KMS-11 (cell line): ENCODE data around the gene PPARGC1A.

Experiments used
- H2AFZ ChIP-seq: fragments of 200-600 bp; sonication (generic); 2 replicates; pipeline ENCODE4 v1.6.1; 2016; ENCODE audit warnings: antibody characterized with exemption, mixed run types, low read depth
- H3K27ac ChIP-seq: fragments of 200-600 bp; sonication (generic); 2 replicates; pipeline ENCODE4 v1.6.1; 2016; ENCODE audit warnings: mild to moderate bottlenecking, mixed run types
- H3K27me3 ChIP-seq: fragments of 200-600 bp; sonication (generic); 2 replicates; pipeline ENCODE4 v1.6.1; 2017; ENCODE audit warnings: mild to moderate bottlenecking, low read depth, mixed run types, moderate library complexity; ENCODE audit not compliant: insufficient read depth
- H3K36me3 ChIP-seq: fragments of 200-600 bp; sonication (generic); 2 replicates; pipeline ENCODE4 v1.6.1; 2017; ENCODE audit warnings: mild to moderate bottlenecking, mixed run types; ENCODE audit not compliant: insufficient read depth
- H3K4me1 ChIP-seq: fragments of 200-600 bp; sonication (generic); 2 replicates; pipeline ENCODE4 v1.6.1; 2016; ENCODE audit warnings: mild to moderate bottlenecking, low read depth, mixed run types; ENCODE audit not compliant: poor library complexity, severe bottlenecking
- H3K4me2 ChIP-seq: fragments of 200-600 bp; sonication (generic); 2 replicates; pipeline ENCODE4 v1.7.0; 2016; ENCODE audit warnings: mild to moderate bottlenecking, mixed run types
- H3K4me3 ChIP-seq: fragments of 200-600 bp; sonication (generic); IDR thresholded peaks from 2 replicates; pipeline ENCODE4 v1.6.1; 2017; ENCODE audit warnings: low read depth, low read length, mixed read lengths; ENCODE audit not compliant: insufficient read depth
- H3K79me2 ChIP-seq: fragments of 200-600 bp; sonication (generic); 2 replicates; pipeline ENCODE4 v1.6.1; 2016; ENCODE audit warnings: low read depth, mixed run types; ENCODE audit not compliant: insufficient read depth
- H3K9ac ChIP-seq: fragments of 200-600 bp; sonication (generic); 2 replicates; pipeline ENCODE4 v1.6.1; 2016; ENCODE audit warnings: mild to moderate bottlenecking, mixed run types
- H4K20me1 ChIP-seq: fragments of 200-600 bp; sonication (generic); 2 replicates; pipeline ENCODE4 v1.6.1; 2016; ENCODE audit warnings: mild to moderate bottlenecking, mixed run types; ENCODE audit not compliant: insufficient read depth
- TF ChIP-seq, protein P1 (sequence below): fragments of 200-600 bp; sonication (generic); conservative IDR thresholded peaks from 2 replicates; pipeline ENCODE4 v1.6.1; 2017; ENCODE audit warnings: low read depth, mild to moderate bottlenecking, antibody characterized with exemption, low read length, moderate library complexity, mixed read lengths

PPARGC1A gene

DNA sequence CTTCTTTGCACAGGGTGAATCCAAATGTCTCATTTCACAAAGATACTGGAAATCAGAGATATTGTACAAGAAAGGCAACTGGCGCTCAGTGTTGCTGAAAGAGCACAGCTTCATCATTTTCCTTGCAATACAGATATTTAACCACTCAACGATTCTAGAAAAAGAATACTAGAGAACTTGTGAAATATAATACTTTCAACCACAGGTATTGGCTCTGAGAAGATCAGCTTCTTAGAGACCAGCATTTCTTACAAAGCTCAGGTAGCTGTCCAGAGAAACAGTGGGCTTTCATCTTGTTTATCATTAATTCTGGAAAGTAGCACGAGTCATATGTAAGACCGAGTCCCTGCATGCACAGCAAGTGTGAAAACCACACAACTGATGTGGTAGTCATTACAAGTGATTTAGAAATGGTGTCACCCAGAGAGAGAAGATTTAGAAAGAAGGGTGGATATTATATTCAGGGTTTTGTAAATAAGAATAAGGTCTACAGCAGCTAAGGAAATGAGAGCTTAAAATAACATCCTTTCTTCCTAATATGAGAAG, 7.8 kb upstream of the PPARGC1A start:
- no peaks in the 10 kb centered on the region for H3K79me2 ChIP-seq
- no peak overlapping the region for H3K9ac ChIP-seq
- peaks cover 36% of the 10 kb centered on the region for H3K4me1 ChIP-seq
- no peaks in the 10 kb centered on the region for H4K20me1 ChIP-seq
- no peak overlapping the region for H2AFZ ChIP-seq
- H3K4me3 ChIP-seq: no peak overlapping the region
- peak overlapping the region; percentile 36; the same call in 1 of the 2 replicates for H3K27ac ChIP-seq
- peak overlapping the region; percentile 28; the same call in 1 of the 2 replicates for H3K4me2 ChIP-seq
- no peaks in the 10 kb centered on the region for H3K27me3 ChIP-seq
- H3K36me3 ChIP-seq: no peaks in the 10 kb centered on the region
- TF ChIP-seq, protein P1, sequence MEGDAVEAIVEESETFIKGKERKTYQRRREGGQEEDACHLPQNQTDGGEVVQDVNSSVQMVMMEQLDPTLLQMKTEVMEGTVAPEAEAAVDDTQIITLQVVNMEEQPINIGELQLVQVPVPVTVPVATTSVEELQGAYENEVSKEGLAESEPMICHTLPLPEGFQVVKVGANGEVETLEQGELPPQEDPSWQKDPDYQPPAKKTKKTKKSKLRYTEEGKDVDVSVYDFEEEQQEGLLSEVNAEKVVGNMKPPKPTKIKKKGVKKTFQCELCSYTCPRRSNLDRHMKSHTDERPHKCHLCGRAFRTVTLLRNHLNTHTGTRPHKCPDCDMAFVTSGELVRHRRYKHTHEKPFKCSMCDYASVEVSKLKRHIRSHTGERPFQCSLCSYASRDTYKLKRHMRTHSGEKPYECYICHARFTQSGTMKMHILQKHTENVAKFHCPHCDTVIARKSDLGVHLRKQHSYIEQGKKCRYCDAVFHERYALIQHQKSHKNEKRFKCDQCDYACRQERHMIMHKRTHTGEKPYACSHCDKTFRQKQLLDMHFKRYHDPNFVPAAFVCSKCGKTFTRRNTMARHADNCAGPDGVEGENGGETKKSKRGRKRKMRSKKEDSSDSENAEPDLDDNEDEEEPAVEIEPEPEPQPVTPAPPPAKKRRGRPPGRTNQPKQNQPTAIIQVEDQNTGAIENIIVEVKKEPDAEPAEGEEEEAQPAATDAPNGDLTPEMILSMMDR: no peak

- no peaks in the 10 kb centered on the region for H3K79me2 ChIP-seq
- peaks cover 37% of the 10 kb centered on the region for H3K4me1 ChIP-seq
- no peak overlapping the region for H2AFZ ChIP-seq
- TF ChIP-seq, protein P1: no peak
- no peak overlapping the region for H3K4me2 ChIP-seq
- no peaks in the 10 kb centered on the region for H4K20me1 ChIP-seq
- H3K27ac ChIP-seq: no peak overlapping the region
- no peaks in the 10 kb centered on the region for H3K27me3 ChIP-seq
- H3K4me3 ChIP-seq: no peak overlapping the region
- H3K36me3 ChIP-seq: no peaks in the 10 kb centered on the region
- no peak overlapping the region for H3K9ac ChIP-seq
Observed at GRCh38 chr4:23894021-23894420, 4.2 kb upstream of the PPARGC1A start.

- Histone ChIP-seq H3K9ac (no peak overlapping the region), H3K27ac (no peak overlapping the region), H3K27me3 (no peaks in the 10 kb centered on the region), H3K4me1 (peaks cover 12% of the 10 kb centered on the region), H3K79me2 (no peaks in the 10 kb centered on the region), H3K4me3 (no peak overlapping the region), H3K36me3 (no peaks in the 10 kb centered on the region), H2AFZ (peak overlapping the region; percentile 92; the same call in 1 of the 2 replicates), H3K4me2 (peak overlapping the region; percentile 73; the same call in 1 of the 2 replicates), H4K20me1 (no peaks in the 10 kb centered on the region)
- TF ChIP-seq, protein P1: no peak
Observed at GRCh38 chr4:23891064-23891421, 1.2 kb upstream of the PPARGC1A start.

GRCh38 chr4:23890369-23891063, 669 bp upstream of the PPARGC1A start:
- peak overlapping the region; percentile 52 for H3K4me3 ChIP-seq
- peak overlapping the region; percentile 73 for H3K4me2 ChIP-seq
- peak overlapping the region; percentile 22; the same call in 1 of the 2 replicates for H3K27ac ChIP-seq
- no peaks in the 10 kb centered on the region for H4K20me1 ChIP-seq
- H3K9ac ChIP-seq: peak overlapping the region; percentile 44; the same call in 1 of the 2 replicates
- no peaks in the 10 kb centered on the region for H3K36me3 ChIP-seq
- H2AFZ ChIP-seq: peak overlapping the region; percentile 92
- no peaks in the 10 kb centered on the region for H3K27me3 ChIP-seq
- TF ChIP-seq, protein P1: no peak
- H3K79me2 ChIP-seq: no peaks in the 10 kb centered on the region
- H3K4me1 ChIP-seq: peaks cover 12% of the 10 kb centered on the region
